Renal cortex interstitium (tissue), 11 donors: ENCODE results near the gene PSMB7. TPM values are rescaled to one million over a fixed set of nuclear protein-coding genes. Genes with fewer than 3 reads are reported as not detected.
A peak's percentile ranks its signal among the peaks of the same experiment; 100 is the strongest.
"Not testable (repeated sequence)": the region's sequence is repeated elsewhere in the genome, so short reads cannot be mapped to it uniquely, and the experiment has no call there.

Source experiments
- DNase-seq, 11 donors: peaks; one replicate each; pipeline ENCODE4 v3.0.0-alpha.2; 2013; ENCODE audit warnings: low read depth in 9 of 11, low spot score in 4 of 11; ENCODE audit errors: extremely low read depth in 1 of 11
- polyA plus RNA-seq, 3 donors: library from polyadenylated mRNA; unstranded; fragments of 120-200 nt; gene quantifications; one replicate each; pipeline ENCODE4 v1.2.1, GENCODE V29; 2013; ENCODE audit not compliant: insufficient read length in 3 of 3

PSMB7 gene
- polyA plus RNA-seq, 3 donors = 190 to 234 (median 223) TPM

DNA sequence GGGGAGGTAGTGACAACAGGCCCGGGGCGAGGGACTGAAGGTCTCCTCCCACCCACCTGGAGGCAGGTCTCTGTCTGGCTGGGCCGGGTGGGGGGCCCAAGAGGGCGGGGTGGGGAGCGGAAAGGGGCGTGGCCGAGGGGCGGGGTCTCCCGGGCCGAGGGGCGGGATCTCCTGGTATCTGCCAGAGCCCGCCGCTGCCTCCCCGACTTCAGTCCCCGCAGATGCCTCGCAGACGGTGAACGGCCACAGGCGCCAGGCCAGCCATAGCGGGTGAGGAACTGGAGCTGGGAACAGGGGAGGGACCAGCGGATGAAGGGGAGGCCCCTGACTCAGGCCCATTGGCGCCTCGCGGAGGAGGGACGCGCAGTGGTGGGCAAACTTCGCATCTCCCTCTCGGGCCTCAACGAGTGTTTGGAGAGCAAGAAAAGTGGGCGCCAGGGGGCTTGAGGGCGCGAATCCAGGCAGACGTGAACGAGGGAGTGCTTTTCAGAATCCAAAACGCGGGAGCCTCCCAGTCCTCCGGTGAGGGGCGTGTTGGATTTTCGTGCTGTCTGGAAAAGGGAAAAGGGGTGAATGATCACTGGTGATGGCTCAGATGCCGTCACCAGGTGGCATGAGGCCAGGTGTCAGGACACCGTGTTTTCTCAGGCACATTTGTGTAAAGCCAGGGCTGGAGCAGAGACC lies 35.1 kb upstream of the PSMB7 start, which contains the start of gene ADGRD2:
TSS of gene ADGRD2 (plus strand) at position 211 of the 684 bp plus-strand sequence. CDS start 1,216 bp downstream, outside the sequence.
- DNase-seq = peak in 8 of 11 donors; percentile 16 to 43 (median 27)

DNA sequence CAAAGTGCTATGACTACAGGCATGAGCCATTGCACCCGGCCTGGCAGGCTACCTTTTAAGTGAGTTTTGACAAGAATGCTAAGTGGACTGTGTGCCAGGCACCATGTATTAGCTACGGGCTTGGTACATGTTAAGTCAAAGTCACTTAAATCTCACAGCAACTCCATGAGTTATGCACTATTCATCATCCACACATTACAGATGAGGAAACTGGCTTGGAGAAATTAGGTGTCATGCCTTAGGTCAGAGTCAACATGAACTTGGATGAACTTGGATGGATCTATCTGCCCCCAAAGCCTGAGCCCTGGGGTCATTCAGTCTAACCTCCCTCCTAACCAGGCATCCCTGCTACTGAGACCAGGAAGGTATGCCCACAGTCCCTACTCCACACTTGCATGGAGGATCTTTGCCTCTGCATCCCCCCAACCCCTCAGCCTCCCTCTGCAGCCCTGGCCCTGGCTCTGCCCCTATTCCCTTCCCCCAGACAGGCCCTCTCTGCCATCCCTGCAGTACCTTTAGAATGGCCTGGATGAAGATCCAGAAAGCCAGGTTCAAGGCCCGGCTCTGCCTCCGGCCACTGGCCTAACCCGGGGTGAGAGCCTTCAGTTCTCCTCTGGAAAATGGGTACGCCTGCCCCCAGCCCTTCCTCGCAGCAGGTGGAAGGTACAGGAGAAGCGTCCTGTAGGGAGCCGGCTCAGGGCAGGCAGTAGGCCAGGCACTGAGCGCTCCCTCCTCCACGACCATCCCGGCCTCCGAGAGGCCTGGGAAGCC lies 34.3 kb upstream of the PSMB7 start:
- no peak for DNase-seq

DNA sequence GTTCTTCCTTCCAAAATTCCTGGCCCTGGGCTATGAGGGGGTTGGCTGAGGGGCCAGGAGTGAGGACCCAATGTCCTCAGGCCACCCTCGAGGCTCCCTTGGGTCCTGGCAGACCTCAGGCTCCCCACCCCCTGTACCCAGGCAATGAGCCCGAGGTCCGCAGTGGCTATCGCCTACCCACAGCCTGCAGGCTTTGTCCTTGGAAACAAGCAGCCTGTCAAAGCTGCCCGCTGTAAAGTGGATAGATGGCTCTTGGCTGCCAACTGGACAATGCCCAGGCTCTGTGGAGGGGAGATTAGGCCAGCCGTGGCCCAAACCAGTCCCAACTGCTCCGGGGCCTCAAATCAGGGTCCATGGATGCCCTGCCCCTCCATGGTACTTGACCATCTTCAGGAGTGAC lies 32.8 kb upstream of the PSMB7 start:
- DNase-seq = no peak

DNA sequence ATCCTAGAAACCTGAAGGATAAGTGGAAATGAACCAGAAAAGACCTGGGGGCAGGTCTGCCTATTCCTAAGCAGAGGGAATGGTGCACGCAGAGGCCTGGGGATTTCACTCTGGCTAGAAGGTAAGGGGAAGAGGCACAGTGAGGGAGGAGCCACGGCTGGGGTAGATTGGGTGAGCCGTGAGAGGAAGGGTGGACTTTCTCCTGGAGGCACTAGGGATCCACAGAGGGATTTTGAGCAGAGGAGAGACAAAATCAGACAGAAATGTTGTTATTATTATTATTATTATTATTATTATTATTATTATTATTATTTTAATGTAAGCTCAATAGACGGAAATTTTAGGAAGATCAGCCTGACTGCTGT lies 32.0 kb upstream of the PSMB7 start:
- no peak for DNase-seq

DNA sequence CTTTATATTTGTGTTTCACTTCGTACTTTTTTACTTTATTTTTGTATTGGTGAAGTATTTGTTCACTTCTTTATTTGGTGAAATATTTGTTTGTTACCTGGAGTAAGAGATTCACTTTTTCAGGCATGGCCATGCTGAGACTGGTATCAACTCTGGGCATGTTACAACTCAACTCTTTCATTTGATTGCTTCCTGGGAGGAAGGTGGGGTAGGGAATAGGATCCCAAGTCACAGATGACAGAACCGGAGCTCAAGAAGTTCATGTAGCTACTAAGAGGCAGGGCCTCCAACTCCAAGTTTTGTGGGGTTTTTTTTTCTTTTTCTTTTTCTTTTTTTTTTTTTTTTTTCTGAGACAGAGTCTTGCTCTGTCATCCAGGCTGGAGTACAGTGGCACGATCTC lies 28.9 kb upstream of the PSMB7 start:
- no peak for DNase-seq

DNA sequence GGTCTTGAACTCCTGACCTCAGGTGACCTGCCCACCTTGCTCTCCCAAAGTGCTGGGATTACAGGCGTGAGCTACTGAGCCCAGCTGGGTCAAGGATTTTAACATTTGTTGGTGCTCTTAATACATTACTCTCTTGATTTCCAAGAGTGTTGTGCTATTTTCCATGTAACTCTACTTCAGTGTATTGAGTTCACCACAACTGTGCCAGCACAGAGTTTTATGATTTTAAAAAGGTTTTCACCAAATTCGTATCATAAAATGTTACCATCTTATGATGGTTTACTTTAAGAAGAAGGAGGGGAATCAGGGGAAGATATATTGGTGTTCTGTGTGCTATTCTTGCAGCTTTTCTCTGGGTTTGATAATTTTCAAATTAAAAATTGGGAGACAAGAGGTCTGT lies 28.4 kb upstream of the PSMB7 start:
- no peak for DNase-seq

DNA sequence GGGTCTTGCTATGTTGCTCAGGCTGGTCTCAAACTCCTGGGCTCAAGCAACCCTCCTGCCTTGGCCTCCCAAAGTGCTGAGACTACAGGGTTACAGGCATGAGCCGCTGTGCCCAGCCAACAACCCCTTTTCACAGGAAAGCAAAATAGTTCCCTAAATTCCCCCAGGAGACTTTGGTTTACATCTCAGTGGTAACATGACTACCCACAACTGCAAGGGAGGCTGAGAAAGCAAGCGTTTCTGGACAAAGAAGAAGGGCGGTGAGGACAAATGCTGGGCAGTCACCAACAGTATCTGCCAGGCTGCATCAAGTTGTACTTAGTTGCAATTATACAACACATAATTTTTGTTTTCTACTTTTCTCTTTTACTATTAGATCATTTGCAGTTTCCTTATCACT lies 27.6 kb upstream of the PSMB7 start:
- DNase-seq = no peak

DNA sequence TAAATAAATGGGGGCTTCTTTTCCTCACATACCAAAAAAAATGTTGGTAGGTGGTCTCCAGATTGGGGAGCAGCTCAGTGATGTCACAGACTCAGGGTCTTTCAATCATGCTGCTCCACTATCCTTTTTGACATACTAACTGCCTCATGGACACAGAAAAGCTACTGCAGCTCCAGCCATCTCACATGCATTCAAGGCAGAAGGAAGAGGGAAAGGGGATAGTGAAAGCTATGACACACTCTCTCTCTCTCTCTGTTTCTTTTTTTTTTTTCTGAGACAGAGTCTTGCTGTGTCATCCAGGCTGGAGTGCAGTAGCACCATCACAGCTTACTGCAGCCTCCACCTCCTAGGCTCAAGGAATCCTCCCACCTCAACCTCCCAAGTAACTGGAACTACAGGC lies 27.1 kb upstream of the PSMB7 start:
- no peak for DNase-seq

DNA sequence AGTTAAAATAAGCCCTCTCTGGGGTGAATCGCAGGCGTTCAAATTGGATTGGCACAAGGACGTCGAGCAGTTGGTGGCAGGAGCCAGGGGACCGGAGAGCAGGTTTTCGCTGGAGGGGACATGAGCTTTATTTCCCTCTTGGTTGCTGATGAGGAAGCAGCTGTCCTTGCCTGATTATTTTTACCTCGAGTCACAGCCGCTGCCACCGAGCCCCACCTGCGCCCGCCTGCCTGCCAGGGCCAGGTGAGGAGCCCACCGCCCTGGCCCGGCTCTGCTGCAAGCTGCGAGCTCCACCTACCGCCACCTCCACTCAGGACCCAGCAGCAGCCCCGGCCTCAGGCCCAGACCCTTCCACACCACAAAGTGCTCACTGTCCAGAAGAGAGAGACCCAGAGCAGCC lies 26.0 kb upstream of the PSMB7 start:
- no peak for DNase-seq

DNA sequence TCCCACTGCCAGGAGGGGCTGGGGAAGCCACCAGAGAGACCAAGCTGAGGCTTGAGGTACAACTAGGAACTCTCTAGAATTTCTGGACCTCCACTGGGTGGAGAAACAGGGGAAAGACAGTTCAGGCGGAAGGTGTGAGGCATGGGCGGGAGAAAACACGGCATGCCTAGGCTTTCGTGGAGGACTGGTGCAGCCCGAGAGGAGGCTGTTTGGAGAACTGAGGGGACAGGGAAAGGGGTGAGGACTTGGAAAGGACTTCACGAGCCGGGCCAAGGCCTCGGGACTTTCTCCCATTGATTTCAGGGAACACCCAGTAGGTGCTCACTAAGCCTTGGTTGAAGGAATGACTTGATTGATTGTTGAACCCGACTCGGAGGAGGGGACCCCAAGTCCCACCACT lies 25.5 kb upstream of the PSMB7 start:
- DNase-seq = no peak

DNA sequence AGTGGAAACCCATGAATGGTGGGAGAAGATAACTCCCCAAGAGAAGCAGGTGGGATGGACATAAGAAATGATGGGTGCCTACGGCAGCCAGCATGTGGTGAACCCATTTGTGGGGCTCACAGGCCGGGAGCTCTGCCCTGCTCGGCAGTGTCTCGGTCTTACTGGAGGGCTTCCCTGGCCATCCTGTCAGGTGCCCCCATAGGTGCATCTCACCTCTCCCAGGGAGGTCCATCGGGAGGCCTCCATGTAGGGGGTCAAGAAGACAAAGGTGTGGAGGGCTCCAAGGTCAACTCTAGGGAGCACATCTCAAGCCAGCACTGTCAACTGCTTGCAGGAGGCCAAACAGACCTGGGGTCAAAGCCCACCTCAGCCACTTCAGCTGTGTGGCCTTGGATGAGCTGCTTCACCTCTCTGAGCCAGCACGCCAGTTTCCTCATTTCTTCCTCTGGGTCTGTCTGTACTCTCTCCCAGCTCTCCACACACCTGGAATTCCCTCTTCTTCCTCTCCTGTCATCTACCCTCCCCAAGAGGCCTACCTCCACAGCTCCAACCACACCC lies 24.5 kb upstream of the PSMB7 start:
- no peak for DNase-seq

DNA sequence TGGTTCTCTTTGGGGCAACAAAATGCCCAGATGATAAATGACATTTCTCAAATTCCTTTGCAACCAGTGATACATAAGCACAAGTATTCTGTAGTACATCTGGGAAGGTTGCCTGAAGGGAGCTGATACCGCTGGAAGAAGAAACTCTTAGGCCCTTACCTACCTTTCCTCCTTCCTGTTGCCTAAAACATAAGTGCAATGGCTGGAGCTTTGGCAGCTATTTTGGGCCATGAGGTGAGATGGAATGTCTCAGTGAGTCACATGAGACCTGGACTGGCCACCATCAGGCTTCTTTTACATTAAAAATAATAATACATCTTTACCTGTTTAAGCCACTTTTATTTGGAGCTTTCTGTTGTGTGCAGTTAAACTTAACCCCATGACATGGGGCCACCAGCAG lies 23.8 kb upstream of the PSMB7 start:
- DNase-seq = no peak

DNA sequence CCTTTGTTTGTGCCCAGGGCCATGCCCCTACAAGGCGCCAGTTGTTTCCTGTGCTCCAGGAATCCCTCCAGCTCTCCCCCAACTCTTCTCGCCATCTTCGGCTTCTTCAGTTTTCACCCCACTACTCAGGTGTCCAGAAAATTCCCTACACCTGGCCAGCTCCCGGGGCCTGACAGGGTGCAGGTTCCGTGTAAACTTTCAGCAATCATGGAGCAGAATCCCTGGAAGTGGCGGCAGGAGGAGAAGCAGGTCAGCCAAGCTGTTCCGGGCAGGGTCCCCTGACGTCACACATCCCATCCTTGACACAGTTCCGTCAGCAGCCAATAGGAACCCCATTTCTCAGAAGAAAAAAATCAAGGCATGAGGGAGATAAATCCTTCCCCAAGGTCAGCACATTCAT lies 22.8 kb upstream of the PSMB7 start:
- no peak for DNase-seq

DNA sequence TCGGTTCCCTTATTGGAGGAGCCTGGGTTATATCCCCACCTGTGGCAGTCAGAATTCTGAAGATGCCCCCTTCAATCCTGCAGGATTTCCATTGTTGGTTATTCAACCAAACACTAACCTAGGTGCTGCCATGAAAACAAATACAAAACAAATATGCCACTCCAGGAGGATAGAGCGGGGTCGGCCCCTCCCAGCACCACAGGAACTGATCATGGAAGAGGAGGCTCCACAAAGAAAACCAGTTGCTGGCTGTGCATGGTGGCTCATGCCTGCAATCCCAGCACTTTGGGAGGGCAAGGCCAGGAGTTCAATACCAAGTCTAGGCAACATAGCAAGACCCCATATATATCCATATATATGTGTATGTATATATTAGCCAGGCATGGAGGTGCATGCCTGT lies 21.8 kb upstream of the PSMB7 start:
- DNase-seq = no peak

DNA sequence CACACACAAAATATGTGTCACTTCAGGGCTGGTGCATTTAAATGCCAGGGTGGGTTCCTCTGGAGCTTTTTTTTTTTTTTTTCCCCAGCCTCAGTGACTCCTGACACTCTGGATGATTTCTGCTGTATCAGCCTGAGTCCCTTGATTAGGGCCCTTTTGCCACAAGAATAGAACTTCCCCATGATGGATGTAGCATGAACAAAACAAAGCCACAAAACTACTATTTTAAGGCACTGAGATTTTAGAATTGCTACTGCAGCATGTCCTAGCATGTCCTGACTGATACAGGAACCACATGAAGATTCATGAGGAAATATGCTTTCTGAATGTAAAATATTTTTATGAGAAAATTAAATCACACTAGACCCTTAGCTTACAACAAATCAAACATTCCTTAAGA lies 21.1 kb upstream of the PSMB7 start:
- no peak for DNase-seq

DNA sequence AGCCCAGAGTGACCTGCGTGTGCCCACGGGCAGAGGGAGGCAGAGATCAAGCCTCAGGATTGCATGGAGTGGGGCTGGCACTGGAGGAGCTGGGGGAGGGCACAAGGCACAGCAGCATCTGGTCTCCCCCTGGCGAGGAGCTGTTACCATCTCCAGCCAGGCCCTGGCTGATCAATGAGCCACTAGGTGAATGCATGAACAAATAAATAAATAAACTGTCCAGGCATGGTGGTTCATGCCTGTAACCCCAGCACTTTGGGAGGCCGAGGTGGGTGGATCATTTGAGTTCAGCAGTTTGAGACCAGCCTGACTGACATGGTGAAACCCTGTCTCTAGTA lies 14.3 kb upstream of the PSMB7 start:
- DNase-seq = no peak

DNA sequence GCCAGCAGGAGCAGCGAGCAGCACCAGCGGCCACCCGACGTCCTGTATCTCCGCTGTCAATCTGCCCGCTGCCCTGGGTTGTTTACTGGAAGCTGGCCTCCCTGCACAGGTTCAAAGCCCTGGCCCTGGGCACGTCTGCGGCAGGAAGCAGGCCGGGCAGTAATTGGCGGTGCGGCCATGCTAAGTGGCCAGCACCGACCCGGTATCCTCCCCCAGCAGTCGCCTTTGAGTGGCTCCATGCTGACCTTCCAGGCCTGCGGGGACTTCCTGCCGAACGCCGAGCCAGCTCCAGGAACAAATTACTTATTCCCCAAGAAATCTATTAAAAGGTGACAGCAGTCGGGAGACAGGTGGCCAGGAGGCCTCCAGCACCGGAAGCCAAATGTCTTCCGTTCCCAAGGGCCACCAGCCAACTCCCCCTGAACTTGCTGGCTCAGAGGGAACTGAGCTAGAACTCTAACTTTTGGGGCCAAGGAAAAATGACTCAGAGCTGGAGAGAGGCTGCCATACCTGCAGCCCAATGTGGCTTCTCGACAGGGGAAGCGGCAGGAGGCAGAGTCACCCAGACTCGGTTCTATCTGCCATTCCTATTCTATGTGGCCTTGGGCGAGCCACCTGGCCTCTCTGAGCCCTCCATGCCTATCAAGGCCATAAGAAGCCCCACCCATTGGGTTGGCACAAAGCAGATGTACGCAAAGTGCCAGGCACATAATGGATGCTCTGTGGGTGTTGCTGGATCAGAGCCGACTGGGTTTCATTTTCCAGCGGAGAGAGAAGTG lies 13.7 kb upstream of the PSMB7 start:
- no peak for DNase-seq

DNA sequence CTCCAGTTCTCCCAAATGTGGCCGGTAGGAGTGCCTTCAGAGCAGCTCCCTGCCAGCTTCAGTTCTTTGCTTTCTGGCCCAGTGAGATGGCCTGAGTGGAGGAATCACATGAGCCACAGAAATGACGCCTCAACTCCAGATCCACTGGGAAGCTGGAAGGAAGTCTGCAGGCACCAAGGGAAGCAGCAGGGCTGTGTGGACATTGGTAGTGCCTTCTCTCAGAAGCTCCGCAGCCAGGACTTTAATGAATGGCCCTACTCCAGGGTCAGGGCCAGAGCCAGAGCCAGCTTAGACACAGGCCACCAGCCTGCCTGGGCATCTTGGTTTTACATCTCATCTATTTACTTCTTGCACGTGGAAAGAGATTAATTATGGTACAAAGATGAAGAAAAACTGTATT lies 12.0 kb upstream of the PSMB7 start:
- no peak for DNase-seq

DNA sequence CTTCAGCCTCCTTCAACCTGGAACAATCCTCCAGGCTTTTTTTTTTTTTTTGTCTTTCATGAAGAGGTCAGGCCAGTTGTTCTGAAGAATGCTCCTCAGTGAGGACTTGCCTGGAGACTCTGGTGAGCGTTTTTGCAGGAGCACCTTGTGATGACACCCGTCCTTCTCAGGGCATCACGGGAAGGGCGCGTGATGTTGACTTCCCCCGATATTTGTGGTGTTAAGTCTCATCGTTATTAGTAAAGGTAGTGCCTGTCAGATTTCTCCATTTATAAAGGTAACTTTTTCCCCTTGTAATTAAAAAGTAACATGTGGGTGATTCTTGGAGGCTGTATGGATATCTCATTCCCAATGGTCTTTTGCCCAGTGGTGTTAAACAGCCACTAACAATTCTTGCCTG lies 11.1 kb upstream of the PSMB7 start:
- DNase-seq = no peak

DNA sequence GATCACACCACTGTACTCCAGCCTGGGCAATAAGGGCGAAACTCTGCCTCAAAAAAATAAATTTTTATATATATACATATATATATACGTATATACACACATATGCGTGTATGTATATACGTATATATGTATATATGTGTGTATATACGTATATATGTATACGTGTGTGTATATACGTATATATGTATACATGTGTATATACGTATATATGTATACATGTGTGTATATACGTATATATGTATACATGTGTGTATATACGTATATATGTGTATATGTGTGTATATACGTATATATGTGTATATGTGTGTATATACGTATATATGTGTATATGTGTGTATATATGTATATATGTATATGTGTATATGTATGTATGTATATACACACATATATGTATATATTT lies 10.5 kb upstream of the PSMB7 start:
- DNase-seq = not testable (repeated sequence)
